ENCODE data around the gene SH3TC2. TPM values are rescaled to one million over a fixed set of nuclear protein-coding genes. Genes with fewer than 3 reads are reported as not detected.

Gene SH3TC2
- total and polyA plus RNA-seq, 2 of the 4 experiments (the other 2 are of a cell fraction) = 3.4 to 7.9 TPM

- in situ Hi-C loops (cut with MboI; ENCODE audit: low sequenced_read_pairs) = loop anchor here (25.0 kb wide), 1 partner anchor 842 kb away; no protein-coding TSS in a partner anchor
- no peak overlapping the region for H3K18ac ChIP-seq (ENCODE audit: low read depth, low read length)
- H2AK9ac ChIP-seq (replicated peaks; ENCODE audit: low read depth, low read length, poor library complexity) = no peak overlapping the region
- H3K9ac ChIP-seq (ENCODE audit: low read depth, low read length) = no peak overlapping the region
- CTCF ChIA-PET = no interaction called here
- H3K79me1 ChIP-seq (ENCODE audit: low read depth in 1 of 2, low read length in 2 of 2) = no peaks in the 10 kb centered on the region
- peak overlapping the region; percentile 61 for H2AK5ac ChIP-seq (ENCODE audit: low read depth, low read length)
- H4K8ac ChIP-seq (ENCODE audit: low read depth in 2 of 2, low read length in 2 of 2) = no peak overlapping the region
- BruUV-seq (replicated peaks) = no TSS peak
- no peak overlapping the region for H3K14ac ChIP-seq (replicated peaks; ENCODE audit: low read depth, low read length)
- no peak overlapping the region; the same call in 2 of the 3 replicates for H2BK15ac ChIP-seq (ENCODE audit: low read depth, low read length)
- H4K91ac ChIP-seq (ENCODE audit: insufficient read depth, low read depth, low read length) = 0 out of 2 replicates have a peak overlapping the region, but pooled peaks have one; percentile 12
- H3K27me3 ChIP-seq (ENCODE audit: control insufficient read depth, insufficient read depth, low read length) = no peaks in the 10 kb centered on the region
- DNase-seq (peak; percentile 34), ATAC-seq (ENCODE audit: low read depth) (no peak)
- H4K5ac ChIP-seq (ENCODE audit: low read depth, low read length) = no peak overlapping the region
- H4K20me1 ChIP-seq (ENCODE audit: insufficient read depth, low read length) = no peaks in the 10 kb centered on the region
- no peak overlapping the region for H3K4me3 ChIP-seq (ENCODE audit: insufficient read depth, low read depth, low read length)
- no peak overlapping the region for H3K23ac ChIP-seq (ENCODE audit: low read depth, low read length)
- H2BK5ac ChIP-seq (ENCODE audit: low read depth, low read length, poor library complexity, severe bottlenecking) = no peak overlapping the region
- H2BK120ac ChIP-seq (ENCODE audit: low read depth, low read length) = peak overlapping the region; percentile 82
- H3K9me3 ChIP-seq (ENCODE audit: control insufficient read depth, insufficient read depth, low read length) = no peaks in the 10 kb centered on the region
- dilution Hi-C loops (cut with HindIII; ENCODE audit: low sequenced_read_pairs, unreplicated experiment) = no loop called here
- H2BK20ac ChIP-seq (ENCODE audit: low read depth, low read length) = no peak overlapping the region; the same call in 1 of the 2 replicates
- no peak overlapping the region for H3K56ac ChIP-seq (ENCODE audit: extremely low read depth, insufficient read depth, low read length)
- TF ChIP-seq BHLHE40 (IDR thresholded peaks at IDR 0.05; ENCODE audit: low read depth, low read length) = no peak
- H3K36me3 ChIP-seq (ENCODE audit: control insufficient read depth, insufficient read depth, low read length) = no peaks in the 10 kb centered on the region; the same call in 1 of the 2 replicates
- POLR2A ChIA-PET (ENCODE audit: unreplicated experiment) = no interaction called here
- intact Hi-C loops (cut with micrococcal nuclease) = no loop called here
- H2AFZ ChIP-seq (replicated peaks; ENCODE audit: low read length, poor library complexity) = no peak overlapping the region
- peaks cover 11% of the 10 kb centered on the region for H3K4me1 ChIP-seq (ENCODE audit: control insufficient read depth, insufficient read depth, low read length)
- H3K4ac ChIP-seq (ENCODE audit: low read depth, low read length) = peak overlapping the region; percentile 61; the same call in 1 of the 2 replicates
- H3K27ac ChIP-seq (ENCODE audit: insufficient read depth, low read length) = no peak overlapping the region
- H3K9me1 ChIP-seq (ENCODE audit: insufficient read depth, low read length) = peaks cover 21% of the 10 kb centered on the region
- WGBS, 2 experiments (ENCODE audit: extremely low coverage in 2 of 2, insufficient read length in 1 of 2) = 100% methylated on average over 2 of the region's 5 CpGs; no CpG with 5 or more reads in 1 of the 2 experiments
- no peak overlapping the region for H3K4me2 ChIP-seq (ENCODE audit: low read depth, low read length)
Measured at GRCh38 chr5:149028984-149029383, 33.9 kb downstream of the SH3TC2 start.

Data from IMR-90 (cell line).